CD4-positive, CD25-positive, alpha-beta regulatory T cell (primary cell): ENCODE data around the gene HOMER2. TPM values are rescaled to one million over a fixed set of nuclear protein-coding genes. Genes with fewer than 3 reads are reported as not detected.
A peak's percentile ranks its signal among the peaks of the same experiment; 100 is the strongest.

Experiments
- ATAC-seq, 2 donors: fragments of 150-1000 bp; cut with Tn5 transposase; one replicate each; pipeline ENCODE4 v1.10.0; 2021; ENCODE audit warnings: low read depth in 2 of 2, moderate number of reproducible peaks in 2 of 2, moderate library complexity in 1 of 2
- DNase-seq, 3 donors: peaks; one replicate each; pipeline versions ENCODE4 v3.0.0 to v3.0.0-alpha.2; 2012 to 2022; ENCODE audit warnings: mixed read lengths in 1 of 3
- H3K27ac ChIP-seq: one replicate; pipeline ENCODE4 v1.7.0; 2013; ENCODE audit warnings: mild to moderate bottlenecking, low read length; ENCODE audit not compliant: insufficient read depth, poor library complexity, severe bottlenecking
- H3K27me3 ChIP-seq: one replicate; pipeline ENCODE4 v1.7.0; 2013; ENCODE audit warnings: low read length; ENCODE audit not compliant: control insufficient read depth, insufficient read depth
- H3K36me3 ChIP-seq: one replicate; pipeline ENCODE4 v1.7.0; 2013; ENCODE audit warnings: mild to moderate bottlenecking, low read length, moderate library complexity; ENCODE audit not compliant: control insufficient read depth, insufficient read depth
- H3K4me1 ChIP-seq: 2 replicates; pipeline ENCODE4 v1.7.0; 2013; ENCODE audit warnings: mild to moderate bottlenecking, low read length; ENCODE audit not compliant: insufficient read depth, control insufficient read depth, poor library complexity, severe bottlenecking
- H3K4me3 ChIP-seq: one replicate; pipeline ENCODE4 v1.7.0; 2013; ENCODE audit warnings: low read depth, mild to moderate bottlenecking, low read length, moderate library complexity
- H3K9me3 ChIP-seq, 2 experiments: 1 replicate in 1 of 2; 2 replicates in 1 of 2; pipeline ENCODE4 v1.7.0; 2013; ENCODE audit warnings: low read length in 2 of 2, mild to moderate bottlenecking in 1 of 2, moderate library complexity in 1 of 2; ENCODE audit not compliant: control insufficient read depth in 2 of 2
- H3K27ac Mint-ChIP-seq, 3 donors: one replicate each; pipeline ENCODE4 v1.8.0; 2020 to 2022; ENCODE audit warnings: mild to moderate bottlenecking in 3 of 3, mixed read lengths in 3 of 3, moderate library complexity in 2 of 3
- H3K27me3 Mint-ChIP-seq: one replicate; pipeline ENCODE4 v1.8.0; 2022; ENCODE audit warnings: mild to moderate bottlenecking, mixed read lengths
- H3K36me3 Mint-ChIP-seq: one replicate; pipeline ENCODE4 v1.8.0; 2020; ENCODE audit warnings: mixed read lengths
- H3K4me1 Mint-ChIP-seq, 4 donors: one replicate each; pipeline ENCODE4 v1.8.0; 2020 to 2022; ENCODE audit warnings: mixed read lengths in 4 of 4, mild to moderate bottlenecking in 1 of 4
- H3K4me3 Mint-ChIP-seq, 4 donors: one replicate each; pipeline ENCODE4 v1.8.0; 2020 to 2022; ENCODE audit warnings: mild to moderate bottlenecking in 4 of 4, mixed read lengths in 4 of 4, moderate library complexity in 3 of 4
- H3K9me3 Mint-ChIP-seq, 7 donors: one replicate each; pipeline ENCODE4 v1.8.0; 2020 to 2022; ENCODE audit warnings: mixed read lengths in 7 of 7, mild to moderate bottlenecking in 3 of 7, moderate library complexity in 2 of 7
- polyA plus RNA-seq, 4 donors: library from polyadenylated mRNA; unstranded; fragments of 300-500 nt; fragmentation: Illumina TruSeq; gene quantifications; one replicate each; pipeline ENCODE4 v1.2.3, GENCODE V29; 2021
- total RNA-seq: library from RNA; stranded (reverse); gene quantifications from one replicate; pipeline ENCODE4 v1.2.3, GENCODE V29; 2022

HOMER2 gene
- total and polyA plus RNA-seq, 5 donors from 2014 or later, result 2.6 to 9.4 (median 3.4) TPM

DNA sequence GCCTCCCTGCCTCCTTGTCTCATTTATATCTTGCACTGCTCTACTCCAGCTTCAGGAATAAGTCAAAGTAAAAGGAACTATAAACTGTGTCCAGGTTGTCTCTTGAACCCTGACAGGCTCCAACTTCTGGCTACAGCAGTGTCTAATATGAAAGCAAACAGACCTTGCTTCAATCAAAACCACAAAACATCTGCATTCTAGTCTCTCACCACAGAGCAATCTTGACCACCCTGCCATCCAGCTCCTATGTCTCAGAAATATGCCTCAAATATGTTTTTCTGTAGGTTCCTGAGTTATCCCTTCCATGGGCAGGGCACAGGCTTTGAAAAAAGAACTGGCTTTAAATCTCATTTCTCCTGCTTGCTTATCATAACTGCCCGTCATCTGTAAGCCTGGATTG, 20.5 kb upstream of the HOMER2 start:
- H3K4me1 Mint-ChIP-seq, result peaks cover 0 to 13% (median 0%) of the 10 kb centered on the region in 4 donors
- Histone ChIP-seq H3K27ac (no peak overlapping the region), H3K9me3 (no peaks in the 10 kb centered on the region), H3K4me1 (no peaks in the 10 kb centered on the region), H3K27me3 (no peaks in the 10 kb centered on the region), H3K36me3 (no peaks in the 10 kb centered on the region), H3K4me3 (no peak overlapping the region)
- H3K9me3 Mint-ChIP-seq, result no peaks in the 10 kb centered on the region
- no peak overlapping the region for H3K4me3 Mint-ChIP-seq
- no peak for DNase-seq
- H3K36me3 Mint-ChIP-seq, result peaks cover under 1% of the 10 kb centered on the region
- ATAC-seq, result no peak
- H3K27ac Mint-ChIP-seq, result no peak overlapping the region
- H3K27me3 Mint-ChIP-seq, result no peaks in the 10 kb centered on the region

DNA sequence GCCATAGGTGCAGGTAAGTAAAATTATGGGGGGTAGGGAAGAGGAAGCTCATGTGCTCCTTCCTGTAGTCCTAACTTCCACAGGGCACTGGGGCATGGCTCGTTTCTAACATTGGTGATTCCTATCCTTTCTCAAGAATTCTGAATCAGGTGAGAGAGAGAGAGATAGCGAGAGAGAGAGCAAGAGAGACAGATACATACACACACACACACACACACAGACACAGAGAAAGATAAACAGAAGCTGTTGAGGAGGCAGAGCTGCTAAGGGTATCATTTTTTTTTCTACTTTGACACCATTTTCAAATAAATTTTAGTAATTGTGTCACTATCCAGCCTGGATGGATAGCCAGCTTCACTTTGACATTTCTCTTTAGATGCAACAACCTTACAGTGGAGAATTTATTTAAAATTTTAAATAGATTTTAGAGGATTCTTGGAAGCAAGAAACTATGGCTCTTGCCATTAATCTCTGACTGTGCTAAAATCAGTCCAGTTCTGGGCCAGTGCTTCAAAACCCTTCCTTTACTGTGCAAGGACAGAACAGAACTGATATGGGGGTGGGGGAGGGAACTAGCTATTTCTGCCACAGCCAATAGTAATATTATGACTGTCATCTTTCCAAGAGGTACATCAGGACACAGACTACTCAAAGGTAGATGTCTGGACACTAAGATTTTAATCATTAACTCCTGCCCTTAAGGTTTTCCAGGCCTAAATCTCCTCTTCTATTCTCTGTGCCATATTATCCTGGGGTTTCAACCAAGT, 18.9 kb upstream of the HOMER2 start:
- no peaks in the 10 kb centered on the region for H3K27me3 ChIP-seq
- Mint-ChIP-seq H3K4me1 (peaks cover 0 to 13% (median under 1%) of the 10 kb centered on the region in 4 donors), H3K27me3 (no peaks in the 10 kb centered on the region), H3K36me3 (no peaks in the 10 kb centered on the region), H3K4me3 (no peak overlapping the region), H3K9me3 (no peaks in the 10 kb centered on the region), H3K27ac (peak overlapping the region in 1 of 3 donors; percentile 29)
- H3K4me3 ChIP-seq, result no peak overlapping the region
- H3K36me3 ChIP-seq, result no peaks in the 10 kb centered on the region
- DNase-seq, result no peak
- H3K9me3 ChIP-seq, result no peaks in the 10 kb centered on the region
- H3K27ac ChIP-seq, result no peak overlapping the region
- H3K4me1 ChIP-seq, result no peaks in the 10 kb centered on the region
- no peak for ATAC-seq

DNA sequence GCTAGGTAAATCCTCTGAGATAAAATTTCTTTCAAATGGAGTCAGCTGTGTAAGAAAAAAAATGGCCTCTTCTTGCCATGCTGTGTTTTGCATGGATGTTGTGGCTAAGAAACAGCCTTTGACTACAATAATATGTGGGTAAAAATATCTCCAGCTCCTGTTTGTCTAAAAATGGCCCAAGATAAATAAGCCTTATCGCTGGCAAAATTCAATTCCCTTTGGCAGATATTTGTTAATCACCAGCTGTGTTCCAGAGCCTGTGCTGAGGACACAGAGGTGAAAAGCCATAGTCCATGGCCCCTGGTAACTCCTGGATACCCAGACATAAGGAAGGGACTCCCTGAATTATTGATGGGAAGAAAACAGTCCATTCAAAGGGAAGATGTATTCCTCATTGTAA, 18.2 kb upstream of the HOMER2 start:
- H3K27me3 ChIP-seq, result no peaks in the 10 kb centered on the region
- H3K9me3 ChIP-seq, result no peaks in the 10 kb centered on the region
- no peak overlapping the region for H3K4me3 Mint-ChIP-seq
- H3K4me3 ChIP-seq, result no peak overlapping the region
- ATAC-seq (no peak), DNase-seq (no peak)
- no peak overlapping the region for H3K27ac ChIP-seq
- H3K36me3 ChIP-seq, result no peaks in the 10 kb centered on the region
- H3K9me3 Mint-ChIP-seq, result no peaks in the 10 kb centered on the region
- no peaks in the 10 kb centered on the region for H3K36me3 Mint-ChIP-seq
- H3K4me1 ChIP-seq, result no peaks in the 10 kb centered on the region
- no peaks in the 10 kb centered on the region for H3K27me3 Mint-ChIP-seq
- H3K4me1 Mint-ChIP-seq, result peaks cover 0 to 13% (median 1%) of the 10 kb centered on the region in 4 donors
- H3K27ac Mint-ChIP-seq, result no peak overlapping the region

DNA sequence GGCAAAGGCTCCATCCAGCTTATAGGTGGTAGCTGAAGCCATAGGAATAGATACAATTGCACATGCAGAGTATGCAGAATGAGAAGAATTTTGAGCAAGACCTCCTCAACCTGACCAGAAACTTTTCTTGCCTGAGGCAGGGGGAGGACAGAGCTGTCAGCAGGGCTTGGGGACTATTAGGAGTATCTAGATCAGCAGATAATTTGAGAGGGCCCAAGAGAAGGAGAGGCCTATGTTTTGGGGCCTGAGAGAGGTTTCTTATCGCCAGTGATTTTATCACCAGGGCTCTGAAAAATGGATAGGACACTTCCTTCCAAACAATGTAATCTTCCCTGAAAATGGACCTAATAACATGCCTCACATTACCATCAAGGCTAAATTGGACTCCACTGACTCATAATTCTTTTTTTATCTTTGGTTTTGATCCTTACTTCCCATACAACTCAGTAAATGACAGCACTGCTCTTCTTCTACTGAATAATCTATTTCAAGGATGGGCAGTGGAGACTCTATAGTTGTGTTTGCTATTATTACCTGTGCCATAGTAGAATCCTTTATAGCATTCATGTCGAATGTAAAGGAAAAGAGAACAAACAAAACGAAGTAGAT, 17.7 kb upstream of the HOMER2 start:
- no peaks in the 10 kb centered on the region for H3K9me3 Mint-ChIP-seq
- Histone ChIP-seq H3K36me3 (no peaks in the 10 kb centered on the region), H3K27me3 (no peaks in the 10 kb centered on the region), H3K4me1 (no peaks in the 10 kb centered on the region), H3K27ac (no peak overlapping the region), H3K9me3 (no peaks in the 10 kb centered on the region), H3K4me3 (no peak overlapping the region)
- no peak overlapping the region for H3K4me3 Mint-ChIP-seq
- DNase-seq (no peak), ATAC-seq (no peak)
- no peaks in the 10 kb centered on the region for H3K36me3 Mint-ChIP-seq
- H3K27me3 Mint-ChIP-seq, result no peaks in the 10 kb centered on the region
- no peak overlapping the region for H3K27ac Mint-ChIP-seq
- H3K4me1 Mint-ChIP-seq, result peaks cover 0 to 13% (median 1%) of the 10 kb centered on the region in 4 donors

DNA sequence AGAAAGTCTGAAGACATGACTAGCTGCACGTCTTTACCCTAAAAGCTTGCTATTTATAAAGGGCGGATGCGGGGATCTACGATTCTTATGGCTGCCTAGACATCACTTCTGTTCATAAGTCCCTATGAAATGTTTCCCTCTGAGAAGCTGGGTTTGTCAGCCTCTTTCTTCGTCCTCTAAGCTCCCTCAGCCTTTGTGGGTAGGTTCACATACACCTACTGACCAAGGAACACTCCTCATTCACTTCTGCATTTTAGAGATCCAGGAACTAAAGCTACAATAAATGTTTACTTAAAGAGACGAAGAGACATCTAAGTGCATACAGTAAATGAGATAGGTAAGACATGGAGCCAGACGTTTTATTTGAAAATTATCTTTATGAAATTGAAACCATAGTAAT, 16.8 kb upstream of the HOMER2 start:
- no peak overlapping the region for H3K27ac ChIP-seq
- H3K4me1 ChIP-seq, result no peaks in the 10 kb centered on the region
- Mint-ChIP-seq H3K27ac (no peak overlapping the region), H3K4me3 (no peak overlapping the region), H3K27me3 (no peaks in the 10 kb centered on the region), H3K9me3 (no peaks in the 10 kb centered on the region), H3K36me3 (no peaks in the 10 kb centered on the region), H3K4me1 (peaks cover 0 to 13% (median 1%) of the 10 kb centered on the region in 4 donors)
- no peak overlapping the region for H3K4me3 ChIP-seq
- no peaks in the 10 kb centered on the region for H3K9me3 ChIP-seq
- H3K36me3 ChIP-seq, result no peaks in the 10 kb centered on the region
- H3K27me3 ChIP-seq, result no peaks in the 10 kb centered on the region
- DNase-seq (no peak), ATAC-seq (no peak)

DNA sequence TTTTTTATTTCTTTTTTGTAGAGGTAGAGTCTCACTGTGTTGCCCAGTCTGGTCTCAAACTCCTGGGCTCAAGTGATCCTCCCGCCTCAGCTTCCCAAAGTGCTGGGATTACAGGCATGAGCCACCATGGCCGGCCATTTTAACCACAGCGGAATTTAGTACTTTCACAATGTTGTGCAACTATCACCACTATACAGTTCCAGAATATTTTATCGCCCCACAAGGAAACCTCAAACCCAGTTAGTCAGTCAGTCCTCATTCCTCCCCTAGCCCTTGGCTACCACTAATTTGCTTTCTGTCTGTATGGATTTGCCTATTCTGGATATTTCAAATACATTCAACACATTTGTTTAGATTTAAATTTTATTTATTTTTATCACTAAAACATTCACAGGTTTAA, 15.5 kb upstream of the HOMER2 start:
- ATAC-seq, result no peak
- Mint-ChIP-seq H3K36me3 (no peaks in the 10 kb centered on the region), H3K27me3 (no peaks in the 10 kb centered on the region)

DNA sequence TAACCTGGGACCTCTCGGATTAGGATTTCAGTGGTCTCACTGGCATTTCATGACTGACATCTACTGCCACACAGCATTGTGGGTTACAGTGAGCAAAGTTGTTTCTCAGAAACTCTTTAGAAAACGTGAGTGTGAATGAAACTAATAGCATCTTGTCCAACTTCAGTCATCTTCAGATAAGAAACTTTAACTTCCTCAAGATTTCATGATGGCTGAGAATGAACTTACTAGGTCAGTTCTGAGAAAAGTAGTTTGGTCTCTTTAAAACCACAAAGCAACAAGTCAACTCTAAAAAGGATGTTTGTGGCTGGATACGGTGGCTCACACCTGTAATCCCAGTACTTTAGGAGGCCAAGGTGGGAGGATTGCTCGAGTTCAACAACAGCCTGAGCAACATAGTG, 14.2 kb upstream of the HOMER2 start:
- H3K9me3 Mint-ChIP-seq, result no peaks in the 10 kb centered on the region
- DNase-seq (peak in 1 of 3 donors; percentile 44), ATAC-seq (no peak)
- H3K27me3 Mint-ChIP-seq, result no peaks in the 10 kb centered on the region
- H3K4me3 ChIP-seq, result no peak overlapping the region
- H3K36me3 Mint-ChIP-seq, result no peaks in the 10 kb centered on the region
- no peak overlapping the region for H3K27ac ChIP-seq
- no peaks in the 10 kb centered on the region for H3K27me3 ChIP-seq
- H3K4me3 Mint-ChIP-seq, result no peak overlapping the region
- H3K27ac Mint-ChIP-seq, result no peak overlapping the region
- H3K4me1 ChIP-seq, result no peaks in the 10 kb centered on the region
- peaks cover 0 to 12% (median 1%) of the 10 kb centered on the region in 4 donors for H3K4me1 Mint-ChIP-seq
- no peaks in the 10 kb centered on the region for H3K36me3 ChIP-seq
- no peaks in the 10 kb centered on the region for H3K9me3 ChIP-seq

More for the DNA sequence above, 15.5 kb upstream of the HOMER2 start:
- Histone ChIP-seq H3K4me3 (no peak overlapping the region), H3K36me3 (no peaks in the 10 kb centered on the region), H3K27ac (no peak overlapping the region), H3K4me1 (no peaks in the 10 kb centered on the region), H3K9me3 (no peaks in the 10 kb centered on the region), H3K27me3 (no peaks in the 10 kb centered on the region)
- DNase-seq, result no peak
- Mint-ChIP-seq H3K27ac (no peak overlapping the region), H3K4me3 (no peak overlapping the region), H3K4me1 (peaks cover 0 to 13% (median 1%) of the 10 kb centered on the region in 4 donors), H3K9me3 (no peaks in the 10 kb centered on the region)

DNA sequence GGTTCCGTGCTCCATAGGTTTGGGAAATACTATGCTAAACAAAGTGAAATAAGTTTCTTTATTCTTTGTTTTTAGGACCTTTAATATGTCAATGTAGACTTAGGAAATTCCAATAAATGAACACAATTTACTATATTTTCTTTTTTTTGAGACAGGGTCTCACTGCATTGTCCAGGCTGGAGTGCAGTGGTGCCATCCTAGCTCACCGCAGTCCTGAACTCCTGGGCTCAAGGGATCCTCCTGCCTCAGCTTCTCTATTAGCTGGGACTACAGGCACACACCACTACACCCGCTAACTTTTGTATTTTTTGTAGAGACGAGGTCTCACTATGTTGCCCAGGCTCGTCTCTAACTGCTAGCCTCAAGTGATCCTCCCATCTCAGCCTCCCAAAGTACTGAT, 12.4 kb upstream of the HOMER2 start:
- no peaks in the 10 kb centered on the region for H3K27me3 ChIP-seq
- H3K9me3 Mint-ChIP-seq, result no peaks in the 10 kb centered on the region
- no peaks in the 10 kb centered on the region for H3K9me3 ChIP-seq
- DNase-seq (no peak), ATAC-seq (no peak)
- H3K36me3 ChIP-seq, result no peaks in the 10 kb centered on the region
- H3K4me3 Mint-ChIP-seq, result no peak overlapping the region
- H3K4me1 Mint-ChIP-seq, result peaks cover 0 to 6% (median 1%) of the 10 kb centered on the region in 4 donors
- H3K27me3 Mint-ChIP-seq, result no peaks in the 10 kb centered on the region
- H3K27ac ChIP-seq, result no peak overlapping the region
- H3K36me3 Mint-ChIP-seq, result no peaks in the 10 kb centered on the region
- no peak overlapping the region for H3K4me3 ChIP-seq
- no peak overlapping the region for H3K27ac Mint-ChIP-seq
- H3K4me1 ChIP-seq, result no peaks in the 10 kb centered on the region
